Measurements from ENCODE around the gene CAPG.
A peak's percentile ranks its signal among the peaks of the same experiment; 100 is the strongest.

CAPG gene

DNA sequence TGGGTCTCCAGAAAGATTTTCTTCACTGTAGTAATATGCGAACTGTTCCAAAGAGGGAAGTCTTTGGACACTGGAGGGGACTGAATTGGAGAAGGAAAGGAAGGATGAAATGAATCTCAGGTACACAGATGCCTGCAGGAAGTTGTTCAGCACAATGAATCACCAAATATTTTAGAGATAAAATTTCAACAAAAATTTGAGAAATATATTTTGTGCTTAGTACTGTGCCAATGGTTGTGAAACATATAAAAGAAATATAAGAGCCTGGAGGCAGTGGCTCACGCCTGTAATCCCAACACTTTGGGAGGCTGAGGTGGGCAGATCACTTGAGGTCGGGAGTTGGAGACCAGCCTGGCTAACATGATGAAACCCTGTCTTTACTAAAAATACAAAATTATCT lies 52.4 kb downstream of the CAPG start:
- DNase-seq (ENCODE audit: low read depth in 1 of 2, low spot score in 1 of 2): no peak

DNA sequence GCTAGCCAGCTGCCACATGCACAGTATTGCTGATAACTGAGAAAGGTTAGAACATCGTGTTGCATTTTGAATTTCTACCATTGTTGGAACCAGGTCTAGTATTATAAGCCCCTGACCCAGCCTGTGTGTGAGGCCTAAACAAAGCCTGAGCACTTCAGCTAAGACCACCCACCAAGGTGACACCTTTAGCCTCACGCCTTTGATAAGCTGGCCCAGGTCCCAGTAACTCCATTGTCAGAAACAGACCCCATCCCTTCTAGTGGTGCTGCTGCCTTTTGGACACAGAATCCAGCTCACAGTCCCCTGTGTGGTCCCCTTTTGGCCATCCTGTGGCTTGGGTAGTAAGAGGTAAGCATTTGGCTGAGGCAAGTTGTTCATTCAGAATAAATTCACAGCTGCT lies 54.0 kb downstream of the CAPG start:
- no peak for DNase-seq (ENCODE audit: low read depth in 1 of 2, low spot score in 1 of 2)

DNA sequence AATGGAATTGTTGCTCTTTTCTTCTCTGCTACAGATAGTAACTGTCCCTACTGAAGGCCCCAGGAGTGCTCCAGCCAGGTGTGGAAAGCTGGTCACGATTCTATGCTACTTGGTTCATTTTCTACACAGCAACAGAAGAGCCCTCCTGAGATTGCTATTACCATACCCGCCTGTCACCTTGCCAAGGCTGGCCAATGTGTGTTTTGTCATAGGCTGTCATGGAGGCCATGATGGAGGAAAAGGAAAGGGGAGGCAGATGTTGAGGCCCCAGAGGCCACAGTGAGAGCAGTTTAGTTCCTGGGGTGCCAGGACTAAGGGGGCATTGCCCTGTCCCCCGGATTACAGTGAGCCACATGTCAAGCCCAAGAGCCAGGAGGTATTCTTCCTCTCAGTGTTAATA lies 54.6 kb downstream of the CAPG start:
- no peak for DNase-seq (ENCODE audit: low read depth in 1 of 2, low spot score in 1 of 2)

DNA sequence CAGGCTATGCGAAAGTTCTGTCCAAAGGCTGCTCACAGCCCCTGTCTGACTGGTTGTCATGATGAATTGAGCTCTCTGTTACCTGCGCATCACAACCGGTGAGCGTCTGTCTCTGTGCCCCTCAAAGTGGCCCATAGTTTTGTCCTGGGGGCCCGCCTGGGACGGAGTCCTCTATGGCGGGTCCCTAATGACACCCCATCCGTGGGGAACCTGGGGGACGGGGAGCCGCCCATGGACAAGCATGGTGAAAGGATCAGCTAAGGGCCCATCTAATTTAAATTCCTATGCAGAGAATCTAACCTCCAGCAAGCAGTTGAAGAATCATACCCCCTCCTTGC lies 55.1 kb downstream of the CAPG start:
- DNase-seq (ENCODE audit: low read depth in 1 of 2, low spot score in 1 of 2): no peak

DNA sequence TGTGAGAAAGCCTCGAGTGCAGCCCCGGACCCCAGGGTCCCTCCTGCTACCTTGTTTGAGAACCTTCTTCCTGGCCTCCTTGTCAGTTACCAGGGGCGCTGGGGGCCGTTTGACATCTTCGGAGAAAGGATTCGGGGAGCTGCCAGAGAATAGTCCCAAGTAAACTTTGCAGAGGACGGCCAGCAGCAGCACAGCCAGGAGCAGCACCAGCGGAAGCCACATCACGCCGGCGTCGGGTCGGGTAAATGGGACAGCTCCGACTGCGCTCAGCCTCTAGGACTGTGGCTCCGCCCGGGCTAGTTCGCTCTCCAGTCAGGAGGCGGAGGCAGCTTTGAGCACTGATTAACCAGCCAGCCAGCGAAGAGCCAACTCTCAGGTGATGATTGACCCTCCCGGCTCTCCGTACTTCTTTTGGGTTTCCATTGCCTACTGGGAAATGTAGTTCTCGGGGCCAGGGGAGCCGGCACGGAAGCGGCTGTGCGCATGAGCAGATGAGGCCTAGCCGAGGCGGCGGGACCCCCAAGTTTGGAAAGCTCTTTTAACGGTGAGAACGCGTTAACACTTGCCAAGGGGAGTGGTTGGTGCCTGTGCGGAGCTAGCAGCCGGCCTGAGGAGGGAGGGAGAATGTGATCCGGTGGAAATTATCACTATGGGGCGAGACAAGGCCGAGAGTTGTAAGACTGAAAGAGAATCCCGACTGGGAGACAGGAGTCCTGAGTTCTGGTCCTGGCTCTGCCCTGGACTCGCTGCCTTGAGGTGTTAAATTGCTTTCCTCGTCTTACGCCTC lies 55.7 kb downstream of the CAPG start, which contains the start of the genes ELMOD3 and RETSAT:
Gene ELMOD3, plus strand, starts transcription at position 484 of the 787 bp plus-strand sequence. CDS start 2,430 bp downstream, outside the sequence.
Gene RETSAT, minus strand, starts transcription at position 243 of the 787 bp plus-strand sequence. Its CDS starts 21 bp downstream, at position 222.
- peak; percentile 85 to 93 for DNase-seq (ENCODE audit: low read depth in 1 of 2, low spot score in 1 of 2)

DNA sequence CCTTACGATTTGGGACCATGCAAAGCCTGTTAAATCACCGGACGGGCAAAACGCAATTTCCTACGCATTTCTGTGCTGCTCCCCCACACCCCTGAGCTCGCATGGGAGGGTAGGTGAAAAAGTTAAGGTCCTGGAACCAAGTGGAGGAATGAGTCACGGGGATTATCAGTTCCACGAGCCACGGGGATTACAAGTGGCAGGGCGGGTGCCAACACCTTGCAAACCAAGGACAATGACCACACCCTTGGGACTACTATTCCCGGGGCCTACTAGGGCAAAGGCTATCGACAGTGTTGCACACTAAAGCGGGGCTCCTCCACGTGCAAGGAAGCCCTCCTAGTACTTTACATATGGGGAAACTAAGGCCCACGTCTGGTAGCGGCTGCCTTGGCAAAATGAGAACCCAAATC lies 56.3 kb downstream of the CAPG start:
- DNase-seq (ENCODE audit: low read depth in 1 of 2, low spot score in 1 of 2): no peak

DNA sequence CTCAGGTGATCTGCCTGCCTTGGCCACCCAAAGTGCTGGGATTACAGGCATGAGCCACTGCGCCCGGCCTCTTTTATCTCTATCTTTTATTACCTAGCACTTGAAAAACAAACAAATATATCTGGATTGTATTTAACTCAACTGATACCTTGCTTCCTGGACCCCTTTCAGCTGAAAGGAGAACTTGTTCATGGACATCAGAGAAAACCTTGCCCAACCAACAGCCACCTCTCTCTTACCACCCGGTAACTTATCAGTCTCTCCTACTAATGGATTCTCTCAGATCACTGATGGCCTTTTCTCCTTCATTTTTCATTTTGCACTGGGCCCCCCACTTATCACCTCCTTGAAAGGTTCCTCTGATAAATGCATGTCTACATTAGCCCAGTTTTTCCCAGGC lies 62.6 kb downstream of the CAPG start:
- no peak for DNase-seq (ENCODE audit: low read depth in 1 of 2, low spot score in 1 of 2)
